A549 (cell line): Measurements from ENCODE around the gene PARD3B.

ENCODE experiments used
- ATOH8 ChIP-seq: fragments of 250-450 bp; sonication (Bioruptor Pico); IDR thresholded peaks from 2 replicates; pipeline ENCODE4 v1.5.0; 2020; ENCODE audit warnings: low read depth, mild to moderate bottlenecking, moderate library complexity
- CBX2 ChIP-seq: fragments of 200-600 bp; sonication (generic); IDR thresholded peaks from 2 replicates; pipeline ENCODE4 v1.6.1; 2016; ENCODE audit warnings: low read depth, mild to moderate bottlenecking, borderline replicate concordance
- CTCF ChIP-seq: fragments of >200 bp; sonication (Bioruptor Twin); formaldehyde crosslinking; IDR thresholded peaks from 3 replicates; pipeline ENCODE4 v1.5.1; 2016
- HMGXB4 ChIP-seq: fragments of 250-450 bp; sonication (Bioruptor Pico); IDR thresholded peaks from 2 replicates; pipeline ENCODE4 v1.5.0; 2021; ENCODE audit warnings: mild to moderate bottlenecking, moderate library complexity, borderline replicate concordance
- KDM5A ChIP-seq: fragments of 200-600 bp; sonication (generic); IDR thresholded peaks from 2 replicates; pipeline ENCODE4 v1.6.1; 2016; ENCODE audit warnings: antibody characterized with exemption, mild to moderate bottlenecking
- POLR2AphosphoS2 ChIP-seq: conservative IDR thresholded peaks from 2 replicates; pipeline ENCODE4 v1.6.1; 2012; ENCODE audit warnings: low read length, improper control_type of control experiment, inconsistent platforms
- SMC3 ChIP-seq: fragments of >200 bp; sonication (Bioruptor Twin); formaldehyde crosslinking; IDR thresholded peaks from 3 replicates; pipeline ENCODE4 v1.6.1; 2018; ENCODE audit warnings: inconsistent platforms

GRCh38 chr2:205386109-205386508, 840.8 kb downstream of the PARD3B start:
- TF ChIP-seq SMC3 = no peak
- TF ChIP-seq CBX2 = no peak
- no peak for TF ChIP-seq HMGXB4 (CRISPR knock-in tag)
- no peak for TF ChIP-seq CTCF
- no peak for TF ChIP-seq POLR2AphosphoS2
- TF ChIP-seq KDM5A = no peak
- no peak for TF ChIP-seq ATOH8 (CRISPR knock-in tag)
